Natural killer cell (primary cell): ENCODE results near the gene KCNF1. TPM values are rescaled to one million over a fixed set of nuclear protein-coding genes. Genes with fewer than 3 reads are reported as not detected.

Source experiments
- ATAC-seq, 3 donors: fragments of 150-1000 bp in 2 of 3; fragments of 200-7000 bp in 1 of 3; cut with Tn5 transposase; 1 replicate in 1 of 3; 2 replicates in 2 of 3; pipeline ENCODE4 v1.10.0; 2021; ENCODE audit warnings: mild to moderate bottlenecking in 2 of 3, moderate library complexity in 2 of 3
- DNase-seq, 2 donors: peaks; one replicate each; pipeline versions ENCODE4 v3.0.0 to v3.0.0-alpha.2; 2013 to 2021; ENCODE audit warnings: mixed read lengths in 1 of 2
- H3K27ac ChIP-seq: one replicate; pipeline ENCODE4 v1.5.1; 2013; ENCODE audit warnings: mild to moderate bottlenecking, low read length
- H3K27me3 ChIP-seq: one replicate; pipeline ENCODE4 v1.6.1; 2013; ENCODE audit warnings: low read length; ENCODE audit not compliant: control insufficient read depth, insufficient read depth
- H3K36me3 ChIP-seq: one replicate; pipeline ENCODE4 v1.6.1; 2013; ENCODE audit warnings: low read length; ENCODE audit not compliant: control insufficient read depth, insufficient read depth
- H3K4me1 ChIP-seq: one replicate; pipeline ENCODE4 v1.6.1; 2013; ENCODE audit warnings: low read length; ENCODE audit not compliant: control insufficient read depth, insufficient read depth
- H3K4me3 ChIP-seq: one replicate; pipeline ENCODE4 v1.5.1; 2013; ENCODE audit warnings: low read length
- H3K9me3 ChIP-seq: one replicate; pipeline ENCODE4 v1.6.1; 2013; ENCODE audit warnings: low read length; ENCODE audit not compliant: control insufficient read depth, insufficient read depth
- H3K27ac Mint-ChIP-seq, 2 donors: one replicate each; pipeline ENCODE4 v1.8.0; 2022; ENCODE audit warnings: mild to moderate bottlenecking in 2 of 2, mixed read lengths in 2 of 2, moderate library complexity in 1 of 2
- H3K27me3 Mint-ChIP-seq, 2 donors: one replicate each; pipeline ENCODE4 v1.8.0; 2022; ENCODE audit warnings: low read depth in 2 of 2, mixed read lengths in 2 of 2
- H3K36me3 Mint-ChIP-seq: one replicate; pipeline ENCODE4 v1.8.0; 2022; ENCODE audit warnings: mixed read lengths
- H3K4me1 Mint-ChIP-seq, 2 donors: one replicate each; pipeline ENCODE4 v1.8.0; 2022; ENCODE audit warnings: mixed read lengths in 2 of 2
- H3K4me3 Mint-ChIP-seq: one replicate; pipeline ENCODE4 v1.8.0; 2022; ENCODE audit warnings: mild to moderate bottlenecking, moderate library complexity, mixed read lengths
- H3K9me3 Mint-ChIP-seq, 2 donors: one replicate each; pipeline ENCODE4 v1.8.0; 2022; ENCODE audit warnings: mixed read lengths in 2 of 2
- CTCF ChIP-seq: fragments of 200-600 bp; IDR thresholded peaks from one replicate; pipeline ENCODE4 v1.8.0; 2022; ENCODE audit warnings: antibody characterized with exemption
- WGBS: methylation state at CpG from one replicate; pipeline ENCODE4 v1.1.7; 2013; ENCODE audit warnings: missing lambda C conversion rate; ENCODE audit not compliant: insufficient coverage; 5-methylcytosine and 5-hydroxymethylcytosine counted together
- intact Hi-C: fragments of 100-400 bp; cut with micrococcal nuclease; formaldehyde crosslinking; loops from one replicate; pipeline ENCODE4 v1.14.2; 2022
- total RNA-seq, 4 donors: library from RNA; stranded (reverse); fragments of 120-200 nt in 1 of 4; gene quantifications; one replicate each; pipeline versions ENCODE4 v1.2.3 to v1.2.4, GENCODE V29; 2013 to 2022

The KCNF1 gene
- total RNA-seq, 3 donors from 2014 or later (not counting 1 experiment from before 2014, with no cell fraction given), result not detected

GRCh38 chr2:10880586-10881321, 31.0 kb upstream of the KCNF1 start:
- ATAC-seq, result peak in 1 of 3 donors; percentile 72
- DNase-seq, result no peak
- no peaks in the 10 kb centered on the region for H3K36me3 ChIP-seq
- Mint-ChIP-seq H3K36me3 (no peaks in the 10 kb centered on the region), H3K9me3 (no peaks in the 10 kb centered on the region), H3K4me1 (peaks cover 0 to 43% of the 10 kb centered on the region in 2 donors), H3K4me3 (no peak overlapping the region), H3K27ac (peak overlapping the region in 1 of 2 donors; percentile 92), H3K27me3 (peaks cover 0 to 3% of the 10 kb centered on the region in 2 donors)
- no peaks in the 10 kb centered on the region for H3K27me3 ChIP-seq
- no peak overlapping the region for H3K4me3 ChIP-seq
- intact Hi-C loops, result loop anchor here (2.0 to 5.0 kb wide), 2 partner anchors 16 to 43 kb away; no protein-coding TSS in a partner anchor
- no peaks in the 10 kb centered on the region for H3K4me1 ChIP-seq
- no peak overlapping the region for H3K27ac ChIP-seq
- H3K9me3 ChIP-seq, result no peaks in the 10 kb centered on the region
- no peak for TF ChIP-seq CTCF
- WGBS, result 84% methylated on average over 18 of the region's 20 CpGs

- Mint-ChIP-seq H3K36me3 (no peaks in the 10 kb centered on the region), H3K4me3 (no peak overlapping the region), H3K4me1 (peaks cover 0 to 43% of the 10 kb centered on the region in 2 donors), H3K27ac (peak overlapping the region in 1 of 2 donors; percentile 76), H3K9me3 (no peaks in the 10 kb centered on the region), H3K27me3 (peaks cover 0 to 2% of the 10 kb centered on the region in 2 donors)
- Histone ChIP-seq H3K4me1 (no peaks in the 10 kb centered on the region), H3K9me3 (no peaks in the 10 kb centered on the region), H3K4me3 (no peak overlapping the region), H3K27me3 (no peaks in the 10 kb centered on the region), H3K27ac (no peak overlapping the region), H3K36me3 (no peaks in the 10 kb centered on the region)
- ATAC-seq (no peak), DNase-seq (no peak)
- intact Hi-C loops, result loop anchor here (5.0 kb wide), 1 partner anchor 45 kb away; no protein-coding TSS in a partner anchor
- 80% methylated on average over 3 of the region's 3 CpGs for WGBS
- TF ChIP-seq CTCF, result no peak
These were observed 29.2 kb upstream of the KCNF1 start for GRCh38 chr2:10882568-10882967.

GRCh38 chr2:10883066-10883465, 28.7 kb upstream of the KCNF1 start:
- no peak for TF ChIP-seq CTCF
- no peaks in the 10 kb centered on the region for H3K4me1 ChIP-seq
- no peak overlapping the region for H3K4me3 ChIP-seq
- no peaks in the 10 kb centered on the region for H3K27me3 ChIP-seq
- WGBS, result 94% methylated on average over 5 of the region's 6 CpGs
- Mint-ChIP-seq H3K9me3 (no peaks in the 10 kb centered on the region), H3K4me1 (peaks cover 0 to 43% of the 10 kb centered on the region in 2 donors), H3K4me3 (no peak overlapping the region), H3K27ac (peak overlapping the region in 1 of 2 donors; percentile 76), H3K27me3 (no peaks in the 10 kb centered on the region), H3K36me3 (no peaks in the 10 kb centered on the region)
- no peak overlapping the region for H3K27ac ChIP-seq
- no peaks in the 10 kb centered on the region for H3K9me3 ChIP-seq
- no peaks in the 10 kb centered on the region for H3K36me3 ChIP-seq
- intact Hi-C loops, result loop anchor here (5.0 kb wide), 1 partner anchor 46 kb away; no protein-coding TSS in a partner anchor
- ATAC-seq (no peak), DNase-seq (no peak)
